ENCODE measurements around the gene HOXB4.

HOXB4 gene

GRCh38 chr17:48558057-48558830, 19.9 kb downstream of the HOXB4 start:
- no peak for DNase-seq

- no peak for DNase-seq
Measured at GRCh38 chr17:48556576-48557401, 21.4 kb downstream of the HOXB4 start.

- no peak for DNase-seq
Measured at GRCh38 chr17:48556229-48556575, 21.9 kb downstream of the HOXB4 start.

- DNase-seq = no peak
Measured at GRCh38 chr17:48555258-48556228, 22.6 kb downstream of the HOXB4 start.

GRCh38 chr17:48554412-48555257, 23.5 kb downstream of the HOXB4 start:
- no peak for DNase-seq

GRCh38 chr17:48553826-48554225, 24.3 kb downstream of the HOXB4 start:
- no peak for DNase-seq

GRCh38 chr17:48553190-48553547, 25.0 kb downstream of the HOXB4 start:
- DNase-seq = no peak

GRCh38 chr17:48552466-48553189, 25.5 kb downstream of the HOXB4 start:
- DNase-seq = no peak

- DNase-seq = no peak
Measured at GRCh38 chr17:48551596-48552465, 26.3 kb downstream of the HOXB4 start.

- no peak for DNase-seq
Measured at GRCh38 chr17:48551214-48551555, 27.0 kb downstream of the HOXB4 start.

- no peak for DNase-seq
Measured at GRCh38 chr17:48550502-48551213, 27.5 kb downstream of the HOXB4 start.

- no peak for DNase-seq
Measured at GRCh38 chr17:48549914-48550501, 28.1 kb downstream of the HOXB4 start.

GRCh38 chr17:48549281-48549630, 28.9 kb downstream of the HOXB4 start:
- DNase-seq = no peak

GRCh38 chr17:48548523-48549280, 29.4 kb downstream of the HOXB4 start:
- DNase-seq = no peak

GRCh38 chr17:48547808-48548522, 30.2 kb downstream of the HOXB4 start:
- no peak for DNase-seq

GRCh38 chr17:48546924-48547807, 31.0 kb downstream of the HOXB4 start:
- DNase-seq = peak; percentile 74
